Subcutaneous abdominal adipose tissue (tissue), 5 donors: ENCODE results near the gene CKB.
A peak's percentile ranks its signal among the peaks of the same experiment; 100 is the strongest.
"Not testable (repeated sequence)": the region's sequence is repeated elsewhere in the genome, so short reads cannot be mapped to it uniquely, and the experiment has no call there.

Source experiments
- H3K27ac ChIP-seq: one replicate; pipeline ENCODE4 v1.7.0; 2013; ENCODE audit warnings: low read depth, mild to moderate bottlenecking, inconsistent platforms, low read length, moderate library complexity
- H3K27me3 ChIP-seq, 5 donors: one replicate each; pipeline ENCODE4 v1.7.0; 2013; ENCODE audit warnings: low read length in 5 of 5, inconsistent platforms in 1 of 5; ENCODE audit not compliant: control insufficient read depth in 5 of 5, insufficient read depth in 4 of 5
- H3K36me3 ChIP-seq, 5 donors: one replicate each; pipeline ENCODE4 v1.7.0; 2013; ENCODE audit warnings: low read length in 5 of 5; ENCODE audit not compliant: control insufficient read depth in 5 of 5, insufficient read depth in 5 of 5
- H3K4me1 ChIP-seq, 5 donors: one replicate each; pipeline ENCODE4 v1.7.0; 2013; ENCODE audit warnings: low read length in 5 of 5, mild to moderate bottlenecking in 3 of 5, moderate library complexity in 1 of 5; ENCODE audit not compliant: control insufficient read depth in 5 of 5, insufficient read depth in 5 of 5
- H3K4me3 ChIP-seq, 5 donors: one replicate each; pipeline ENCODE4 v1.7.0; 2013; ENCODE audit warnings: low read length in 5 of 5, low read depth in 1 of 5
- H3K9ac ChIP-seq, 5 donors: one replicate each; pipeline ENCODE4 v1.7.0; 2013; ENCODE audit warnings: low read length in 5 of 5, mild to moderate bottlenecking in 4 of 5, moderate library complexity in 3 of 5
- H3K9me3 ChIP-seq, 5 donors: one replicate each; pipeline ENCODE4 v1.7.0; 2013; ENCODE audit warnings: low read length in 5 of 5; ENCODE audit not compliant: control insufficient read depth in 5 of 5
- donor health status: healthy.
- donor health status: healthy.
- donor health status: healthy.
- donor health status: healthy.
- donor health status: healthy.

The CKB gene

DNA sequence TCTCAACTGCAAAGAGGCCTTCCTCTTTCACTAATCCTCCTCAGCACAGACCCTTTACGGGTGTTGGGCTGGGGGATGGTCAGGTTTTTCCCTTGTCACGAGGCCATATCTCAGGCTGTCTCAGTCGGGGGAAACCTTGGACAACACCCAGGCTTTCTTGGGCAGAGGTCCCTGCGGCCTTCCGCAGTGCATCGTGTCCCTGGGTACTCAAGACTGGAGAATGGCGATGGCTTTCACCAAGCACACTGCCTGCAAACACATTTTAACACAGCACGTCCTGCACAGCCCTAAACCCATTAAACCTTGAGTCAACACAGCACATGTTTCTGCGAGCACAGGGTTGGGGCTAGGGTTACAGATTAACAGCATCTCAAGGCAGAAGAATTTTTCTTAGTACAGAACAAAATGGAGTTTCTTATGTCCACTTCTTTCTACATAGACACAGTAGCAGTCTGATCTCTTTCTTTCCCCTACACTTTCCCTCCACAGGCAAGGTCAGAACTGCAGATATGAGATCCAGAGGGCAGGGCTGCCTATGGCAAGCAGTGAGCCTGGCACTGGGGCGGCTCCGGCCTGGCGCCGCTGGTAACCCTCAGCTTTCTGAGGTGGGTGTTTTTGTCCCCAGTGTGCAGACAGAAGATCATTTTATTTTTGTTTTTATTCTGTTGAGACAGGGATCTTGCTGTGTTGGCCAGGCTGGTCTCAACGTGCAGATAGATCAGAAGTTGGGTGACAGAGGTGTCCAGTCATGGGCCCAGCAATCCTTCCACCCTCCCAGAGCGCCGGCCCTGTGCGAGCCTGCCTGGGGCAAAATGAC, 3.0 kb upstream of the CKB start:
- not testable (repeated sequence) for H3K4me3 ChIP-seq, H3K27me3 ChIP-seq, H3K9ac ChIP-seq, H3K9me3 ChIP-seq, H3K36me3 ChIP-seq, H3K27ac ChIP-seq
- peaks cover 8 to 72% (median 55%) of the 10 kb centered on the region in 5 donors for H3K4me1 ChIP-seq

DNA sequence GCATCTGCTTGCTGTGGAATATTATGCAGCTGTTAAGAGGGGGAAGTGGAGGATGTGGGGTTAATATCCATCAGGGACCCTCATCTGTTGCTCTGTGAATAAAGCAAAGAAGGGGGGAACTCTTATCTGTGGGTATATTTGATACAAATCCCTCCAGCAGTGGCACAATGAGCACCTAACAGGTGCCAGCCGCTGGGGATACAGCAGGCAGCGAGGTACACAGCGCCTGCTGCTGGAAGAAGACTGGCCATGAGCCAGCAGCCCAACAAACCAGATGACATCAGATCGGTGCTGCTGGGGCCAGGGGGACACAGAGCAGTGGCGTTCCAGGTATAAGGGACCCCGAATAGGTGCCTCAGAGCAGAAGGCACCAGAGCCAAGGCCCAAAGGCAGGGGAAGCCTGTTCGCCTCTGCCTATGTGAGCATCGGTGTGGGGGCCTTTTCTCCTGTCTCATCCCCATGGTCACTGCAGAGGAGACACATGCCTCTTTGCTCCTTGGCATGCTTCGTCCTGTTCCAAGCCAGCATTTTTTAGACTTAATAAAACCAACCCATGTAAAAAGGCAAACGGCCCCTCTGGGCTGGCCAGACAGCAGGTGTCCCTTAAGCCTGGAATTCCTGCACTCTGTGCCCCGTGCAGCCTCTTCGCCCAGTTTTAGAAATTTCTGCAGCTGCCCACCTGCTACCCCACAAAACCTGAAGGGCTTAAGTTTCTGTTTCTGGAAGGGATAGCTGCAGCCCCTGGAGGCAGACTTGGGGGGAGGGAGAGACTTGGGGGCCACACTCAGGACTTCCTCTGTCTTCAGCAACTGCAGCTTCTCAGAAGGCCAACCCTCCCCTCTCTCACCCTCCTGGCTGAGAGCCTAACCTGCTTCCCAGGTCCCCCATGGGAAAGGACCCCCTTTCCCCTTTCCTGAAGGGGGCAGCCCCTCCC, 1.6 kb upstream of the CKB start:
- no peak overlapping the region for H3K4me3 ChIP-seq
- no peak overlapping the region for H3K27ac ChIP-seq
- peaks cover 5 to 72% (median 55%) of the 10 kb centered on the region in 5 donors for H3K4me1 ChIP-seq
- peaks cover 0 to 5% (median 0%) of the 10 kb centered on the region in 5 donors for H3K36me3 ChIP-seq
- no peak overlapping the region for H3K9ac ChIP-seq
- no peaks in the 10 kb centered on the region for H3K9me3 ChIP-seq
- no peaks in the 10 kb centered on the region for H3K27me3 ChIP-seq

DNA sequence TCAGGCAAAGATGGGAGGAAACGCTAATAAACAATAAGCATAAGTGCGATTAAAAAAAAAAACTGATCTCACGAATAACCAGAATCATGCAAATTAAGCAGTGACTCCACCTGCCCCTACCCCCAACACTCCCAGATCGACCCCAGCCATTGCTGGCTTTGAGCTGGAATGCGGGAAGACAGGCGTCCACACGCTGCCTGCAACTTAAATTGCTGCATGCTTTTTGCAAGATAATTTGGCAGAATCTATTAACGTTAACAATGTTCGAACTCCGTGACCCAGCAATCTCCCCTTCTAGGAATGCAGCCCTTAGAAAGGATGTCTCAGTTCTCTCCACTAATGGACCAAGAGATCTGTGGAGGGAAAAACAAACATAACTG, 935 bp upstream of the CKB start:
- Histone ChIP-seq H3K9me3 (no peaks in the 10 kb centered on the region), H3K4me1 (peaks cover 5 to 74% (median 59%) of the 10 kb centered on the region in 5 donors)

DNA sequence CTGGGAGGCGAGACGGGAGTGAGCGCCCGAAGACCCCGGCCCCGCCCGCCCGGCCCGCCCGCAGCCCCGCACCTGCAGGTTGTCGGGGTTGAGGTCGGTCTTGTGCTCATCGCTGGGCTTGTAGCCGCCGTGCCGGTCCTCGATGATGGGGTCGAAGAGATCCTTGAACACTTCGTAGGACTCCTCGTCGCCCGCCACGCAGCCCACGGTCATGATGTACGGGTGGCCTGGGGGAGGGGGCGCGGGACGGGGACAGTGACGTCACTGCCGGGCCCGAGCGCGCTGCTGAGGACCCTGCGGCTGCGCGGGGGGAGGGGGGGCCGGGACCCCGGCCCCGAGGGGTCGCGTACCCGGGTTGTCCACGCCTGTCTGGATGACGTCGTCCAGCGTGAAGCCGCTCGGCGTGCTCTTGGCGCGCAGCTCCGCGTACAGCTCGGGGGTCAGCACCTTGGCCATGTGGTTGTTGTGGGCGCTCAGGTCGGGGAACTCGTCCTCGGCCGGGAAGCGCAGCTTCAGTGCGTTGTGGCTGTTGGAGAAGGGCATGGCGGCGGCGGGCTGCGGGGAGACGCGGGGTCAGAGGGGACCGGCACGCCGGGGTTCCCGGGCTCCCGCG, 573 bp downstream of the CKB start:
- Histone ChIP-seq H3K27me3 (no peaks in the 10 kb centered on the region), H3K4me3 (peak overlapping the region in 4 of 5 donors; percentile 50 to 73 (median 66)), H3K9me3 (no peaks in the 10 kb centered on the region), H3K36me3 (peaks cover 0 to 5% (median 0%) of the 10 kb centered on the region in 5 donors), H3K27ac (no peak overlapping the region), H3K9ac (peak overlapping the region in 1 of 5 donors; percentile 52), H3K4me1 (peaks cover 1 to 67% (median 53%) of the 10 kb centered on the region in 5 donors)

More for the DNA sequence above, 935 bp upstream of the CKB start:
- Histone ChIP-seq H3K36me3 (peaks cover 0 to 5% (median 0%) of the 10 kb centered on the region in 5 donors), H3K4me3 (no peak overlapping the region), H3K9ac (no peak overlapping the region), H3K27ac (no peak overlapping the region), H3K27me3 (no peaks in the 10 kb centered on the region)

DNA sequence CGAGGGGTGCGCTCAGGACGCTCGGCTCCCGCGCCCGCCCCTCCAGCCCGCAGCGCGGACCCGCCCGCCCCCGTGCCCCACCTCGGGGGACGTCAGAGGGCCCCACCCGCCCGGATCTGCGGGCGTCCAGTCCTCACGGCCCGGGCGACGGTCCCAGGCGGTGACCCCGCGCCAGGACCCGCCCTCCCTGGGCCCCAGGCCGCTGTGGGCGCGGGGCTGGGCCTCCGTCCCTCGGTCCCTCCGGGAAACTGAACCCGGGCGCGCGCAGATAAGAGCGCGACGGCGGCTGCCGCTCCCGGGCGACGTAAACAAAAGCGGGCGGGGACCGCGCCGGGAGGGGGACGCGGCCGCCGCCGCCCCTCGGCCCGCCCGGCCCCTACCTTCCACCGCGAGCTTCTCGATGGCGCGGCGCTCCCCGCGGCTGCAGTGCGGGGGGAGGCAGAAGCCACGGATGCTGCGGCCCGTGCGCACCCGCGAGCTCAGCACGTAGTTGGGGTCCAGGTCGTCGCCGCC, 1.1 kb downstream of the CKB start:
- Histone ChIP-seq H3K9ac (peak overlapping the region in 1 of 5 donors; percentile 52), H3K4me1 (peaks cover 1 to 61% (median 49%) of the 10 kb centered on the region in 5 donors), H3K36me3 (peaks cover 0 to 5% (median 0%) of the 10 kb centered on the region in 5 donors), H3K9me3 (no peaks in the 10 kb centered on the region), H3K4me3 (peak overlapping the region in 4 of 5 donors; percentile 63 to 73 (median 66)), H3K27ac (no peak overlapping the region), H3K27me3 (no peaks in the 10 kb centered on the region)

DNA sequence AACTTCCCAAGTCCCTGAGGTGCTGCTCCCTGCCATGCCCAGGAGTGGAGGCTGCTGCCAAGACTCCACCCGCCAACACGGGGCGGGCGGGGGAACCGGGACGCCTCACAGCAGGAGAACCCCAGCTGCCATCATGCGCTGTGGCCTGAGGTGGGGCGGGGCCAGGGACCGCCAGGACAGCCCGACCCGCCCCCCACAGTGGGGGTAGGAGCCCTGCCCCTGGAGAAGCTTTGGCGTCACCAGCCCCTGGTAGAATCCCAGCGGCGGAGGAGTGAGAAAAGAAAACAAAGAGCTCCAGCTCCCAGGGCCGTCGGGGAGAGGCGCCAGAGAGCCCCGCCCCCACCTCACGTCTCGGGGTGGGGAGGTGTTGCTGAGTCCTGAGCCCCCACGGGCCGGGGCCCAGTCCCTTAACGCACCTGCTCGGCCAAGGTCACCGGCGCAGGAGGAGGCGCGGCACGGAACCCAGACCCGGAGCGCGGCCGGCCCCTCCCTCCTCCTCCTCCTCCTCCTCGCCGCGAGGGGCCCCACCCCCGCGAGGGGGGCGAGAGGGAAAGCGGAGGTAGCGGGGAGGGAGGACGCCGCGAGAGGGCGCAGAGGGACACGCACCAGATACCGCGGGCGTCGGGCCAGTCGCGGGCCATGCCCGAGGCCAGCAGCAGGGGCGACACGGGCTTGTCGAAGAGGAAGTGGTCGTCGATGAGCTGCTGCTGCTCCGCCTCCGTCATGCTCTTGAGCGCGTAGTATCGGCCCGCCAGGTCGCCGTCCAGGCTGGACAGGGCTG, 1.8 kb downstream of the CKB start:
- H3K27me3 ChIP-seq: no peaks in the 10 kb centered on the region
- peaks cover 1 to 55% (median 44%) of the 10 kb centered on the region in 5 donors for H3K4me1 ChIP-seq
- H3K27ac ChIP-seq: peak overlapping the region; percentile 57
- peak overlapping the region in 4 of 5 donors; percentile 63 to 73 (median 66) for H3K4me3 ChIP-seq
- no peaks in the 10 kb centered on the region for H3K9me3 ChIP-seq
- peaks cover 0 to 5% (median 0%) of the 10 kb centered on the region in 5 donors for H3K36me3 ChIP-seq
- H3K9ac ChIP-seq: peak overlapping the region in 1 of 5 donors; percentile 52

DNA sequence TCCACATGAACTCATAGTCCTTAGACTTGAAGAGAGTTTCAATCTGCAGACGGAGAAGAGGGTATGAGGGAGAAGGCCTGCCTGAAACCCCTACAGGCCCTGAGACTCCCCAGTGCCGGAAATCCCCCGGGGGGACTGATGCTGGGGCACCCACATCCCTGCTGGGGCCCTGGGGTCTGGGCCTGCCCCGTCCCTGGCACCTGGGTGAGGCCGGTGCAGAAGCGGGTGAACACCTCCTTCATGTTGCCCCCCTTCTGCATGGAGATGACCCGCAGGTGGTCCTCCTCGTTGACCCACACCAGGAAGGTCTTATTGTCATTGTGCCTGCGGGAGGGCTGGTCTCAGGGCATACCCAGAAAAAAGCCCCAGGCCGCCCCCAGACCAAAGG, 2.4 kb downstream of the CKB start:
- peaks cover 1 to 55% (median 44%) of the 10 kb centered on the region in 5 donors for H3K4me1 ChIP-seq

DNA sequence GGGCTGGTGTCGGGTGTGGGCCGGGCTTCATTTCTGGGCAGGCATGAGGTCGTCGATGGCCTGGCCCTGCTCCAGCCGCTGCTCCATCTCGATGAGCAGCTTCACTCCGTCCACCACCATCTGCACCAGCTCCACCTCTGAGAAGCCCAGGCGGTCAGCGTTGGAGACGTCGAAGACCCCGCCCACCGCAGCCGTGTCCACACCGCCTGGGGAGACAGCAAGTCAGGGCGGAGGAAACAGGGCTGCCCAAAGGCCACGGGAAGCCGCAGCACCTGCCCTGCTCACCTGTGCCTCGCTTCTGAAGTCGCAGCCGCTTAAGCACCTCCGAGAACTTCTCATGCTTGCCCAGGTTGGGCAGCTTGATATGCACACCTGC, 2.8 kb downstream of the CKB start:
- H3K4me3 ChIP-seq: no peak overlapping the region
- no peaks in the 10 kb centered on the region for H3K9me3 ChIP-seq
- H3K27ac ChIP-seq: no peak overlapping the region
- H3K36me3 ChIP-seq: peaks cover 0 to 5% (median 0%) of the 10 kb centered on the region in 5 donors
- no peak overlapping the region for H3K9ac ChIP-seq
- no peaks in the 10 kb centered on the region for H3K27me3 ChIP-seq
- peaks cover 1 to 55% (median 44%) of the 10 kb centered on the region in 5 donors for H3K4me1 ChIP-seq

More for the DNA sequence above, 2.4 kb downstream of the CKB start:
- H3K36me3 ChIP-seq: peaks cover 0 to 5% (median 0%) of the 10 kb centered on the region in 5 donors
- H3K27ac ChIP-seq: peak overlapping the region; percentile 57
- no peaks in the 10 kb centered on the region for H3K9me3 ChIP-seq
- H3K27me3 ChIP-seq: no peaks in the 10 kb centered on the region
- peak overlapping the region in 3 of 5 donors; percentile 63 to 73 (median 65) for H3K4me3 ChIP-seq
- H3K9ac ChIP-seq: no peak overlapping the region
